RWPE2 (cell line): ENCODE measurements around the gene EPB41L4A.

ENCODE experiments used
- ATAC-seq: fragments of 200-7000 bp; cut with Tn5 transposase; 3 replicates; pipeline ENCODE4 v1.9.1; 2021; ENCODE audit warnings: low read depth
- DNase-seq: peaks from one replicate; pipeline ENCODE4 v3.0.0-alpha.2; 2020; ENCODE audit warnings: low spot score
- H3K27ac ChIP-seq: fragments of 450-650 bp; 2 replicates; pipeline ENCODE4 v1.5.1; 2017; ENCODE audit warnings: mild to moderate bottlenecking; ENCODE audit not compliant: poor library complexity, severe bottlenecking
- H3K27me3 ChIP-seq: fragments of 250-450 bp; sonication (Bioruptor Pico); 2 replicates; pipeline ENCODE4 v1.5.1; 2021; ENCODE audit warnings: mild to moderate bottlenecking, moderate library complexity; ENCODE audit not compliant: insufficient read depth, poor library complexity, severe bottlenecking
- H3K36me3 ChIP-seq: fragments of 250-450 bp; sonication (Bioruptor Pico); 2 replicates; pipeline ENCODE4 v1.5.1; 2020; ENCODE audit warnings: low read depth, mild to moderate bottlenecking, moderate library complexity
- H3K4me1 ChIP-seq: fragments of 250-450 bp; sonication (Bioruptor Pico); 2 replicates; pipeline ENCODE4 v1.5.1; 2021; ENCODE audit warnings: mild to moderate bottlenecking, moderate library complexity; ENCODE audit not compliant: insufficient read depth, poor library complexity, severe bottlenecking
- H3K4me3 ChIP-seq: fragments of 250-450 bp; sonication (Bioruptor Pico); 2 replicates; pipeline ENCODE4 v1.5.1; 2021; ENCODE audit warnings: mild to moderate bottlenecking, moderate library complexity; ENCODE audit not compliant: severe bottlenecking
- H3K9me3 ChIP-seq: fragments of 250-450 bp; sonication (Bioruptor Pico); 2 replicates; pipeline ENCODE4 v1.5.1; 2021; ENCODE audit warnings: mild to moderate bottlenecking, moderate library complexity; ENCODE audit not compliant: severe bottlenecking
- CTCF ChIP-seq: fragments of 450-650 bp; IDR thresholded peaks from one replicate; pipeline ENCODE4 v1.5.1; 2017; ENCODE audit warnings: mild to moderate bottlenecking, moderate library complexity; ENCODE audit not compliant: poor library complexity, severe bottlenecking

The EPB41L4A gene

GRCh38 chr5:112290691-112291090 lies 128.4 kb downstream of the EPB41L4A start:
- DNase-seq (no peak), ATAC-seq (peak; percentile 13; the same call in 1 of the 3 replicates)
- no peaks in the 10 kb centered on the region for H3K4me1 ChIP-seq
- no peak overlapping the region for H3K27ac ChIP-seq
- TF ChIP-seq CTCF, result no peak
- no peaks in the 10 kb centered on the region for H3K9me3 ChIP-seq
- no peak overlapping the region for H3K4me3 ChIP-seq
- no peaks in the 10 kb centered on the region for H3K36me3 ChIP-seq
- H3K27me3 ChIP-seq, result no peaks in the 10 kb centered on the region

- no peaks in the 10 kb centered on the region for H3K36me3 ChIP-seq
- no peaks in the 10 kb centered on the region for H3K4me1 ChIP-seq
- H3K4me3 ChIP-seq, result no peak overlapping the region
- DNase-seq (no peak), ATAC-seq (0 out of 3 replicates have a peak, but pooled peaks have one; percentile 18)
- H3K9me3 ChIP-seq, result no peaks in the 10 kb centered on the region
- H3K27me3 ChIP-seq, result no peaks in the 10 kb centered on the region
- TF ChIP-seq CTCF, result peak; percentile 8
- H3K27ac ChIP-seq, result no peak overlapping the region
These were observed 129.6 kb downstream of the EPB41L4A start for GRCh38 chr5:112289465-112289864.

- Histone ChIP-seq H3K9me3 (no peaks in the 10 kb centered on the region), H3K4me1 (no peaks in the 10 kb centered on the region), H3K4me3 (no peak overlapping the region), H3K36me3 (no peaks in the 10 kb centered on the region), H3K27me3 (no peaks in the 10 kb centered on the region), H3K27ac (no peak overlapping the region)
- TF ChIP-seq CTCF, result no peak
- ATAC-seq (no peak), DNase-seq (no peak)
These were observed 134.8 kb downstream of the EPB41L4A start for GRCh38 chr5:112283943-112284929.

GRCh38 chr5:112283034-112283582 lies 136.0 kb downstream of the EPB41L4A start:
- Histone ChIP-seq H3K9me3 (no peaks in the 10 kb centered on the region), H3K36me3 (no peaks in the 10 kb centered on the region), H3K4me1 (no peaks in the 10 kb centered on the region), H3K27me3 (no peaks in the 10 kb centered on the region), H3K4me3 (no peak overlapping the region), H3K27ac (no peak overlapping the region)
- TF ChIP-seq CTCF, result no peak
- DNase-seq (no peak), ATAC-seq (no peak)
